RPMI7951 (cell line): ENCODE results near the gene KLRF1. TPM values are rescaled to one million over a fixed set of nuclear protein-coding genes. Genes with fewer than 3 reads are reported as not detected.
A peak's percentile ranks its signal among the peaks of the same experiment; 100 is the strongest.

ENCODE experiments used
- DNase-seq: peaks from one replicate; pipeline ENCODE4 v3.0.0-alpha.2; 2012; ENCODE audit warnings: low read depth
- total RNA-seq: library from RNA; depleted of rRNA; stranded (reverse); fragments of >200 nt; shearing (Covaris generic); gene quantifications from 2 replicates; pipeline ENCODE4 v1.2.3, GENCODE V29; 2014

KLRF1 gene
- total RNA-seq, 1 experiment from 2014 or later: not detected

DNA sequence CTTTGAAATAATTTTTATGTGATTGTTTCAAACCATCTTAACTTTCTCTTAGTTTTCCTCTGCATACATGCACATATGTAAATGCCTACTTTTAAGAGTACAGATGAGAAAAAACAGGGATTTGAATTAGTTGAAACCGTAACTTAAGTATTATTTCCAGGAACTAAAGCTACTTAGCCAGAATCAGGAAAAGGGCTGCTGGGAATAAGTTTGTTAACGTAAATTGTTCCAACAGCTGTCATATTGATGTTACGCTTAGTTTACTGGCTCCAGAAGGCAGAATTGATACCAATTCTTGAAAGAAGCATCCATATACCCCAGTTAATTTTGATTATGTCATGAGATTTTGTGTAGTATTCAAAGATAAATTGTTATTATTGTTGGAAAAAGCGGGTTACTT, 17.9 kb upstream of the KLRF1 start:
- no peak for DNase-seq

GRCh38 chr12:9809866-9810265, 17.4 kb upstream of the KLRF1 start:
- DNase-seq: no peak

DNA sequence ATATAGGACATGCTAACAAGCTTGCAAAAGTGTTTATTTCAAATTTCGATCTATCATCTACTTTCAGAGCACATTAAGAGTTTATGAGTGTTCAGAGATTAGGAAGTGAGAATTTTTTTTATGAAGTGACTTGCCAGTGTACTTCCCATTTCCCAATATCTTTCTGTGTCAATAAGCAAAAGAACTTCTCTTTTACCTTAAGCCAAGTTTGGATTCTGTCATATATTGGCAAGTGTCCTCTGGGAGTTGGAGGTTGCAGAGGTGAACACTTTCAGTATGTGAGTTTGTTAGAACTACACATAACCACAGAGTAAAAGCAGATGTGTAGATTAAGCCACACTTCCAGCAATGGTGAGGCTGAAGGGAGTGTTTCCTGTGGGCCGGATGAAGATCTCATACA, 16.6 kb upstream of the KLRF1 start:
- DNase-seq: no peak

DNA sequence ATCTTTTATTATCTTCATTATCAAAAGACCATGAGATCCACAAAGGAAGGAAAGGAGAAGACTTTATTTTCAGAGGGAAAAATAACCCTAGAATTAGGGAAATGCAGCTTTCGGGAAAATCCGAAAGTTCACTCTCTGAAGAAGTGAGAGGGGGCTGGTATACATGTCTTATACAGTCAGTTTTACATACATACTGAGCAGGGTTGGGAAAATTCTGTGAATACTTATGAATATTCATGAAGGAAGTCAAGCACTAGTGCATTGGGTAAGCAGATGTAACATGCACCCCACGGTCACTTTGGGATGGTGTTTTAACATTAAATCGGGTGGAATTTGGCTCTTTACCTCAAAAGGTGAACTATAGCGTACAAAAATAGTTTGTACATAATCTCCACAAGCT, 15.7 kb upstream of the KLRF1 start:
- no peak for DNase-seq

GRCh38 chr12:9813821-9814798, 13.2 kb upstream of the KLRF1 start:
- peak; percentile 44 for DNase-seq

DNA sequence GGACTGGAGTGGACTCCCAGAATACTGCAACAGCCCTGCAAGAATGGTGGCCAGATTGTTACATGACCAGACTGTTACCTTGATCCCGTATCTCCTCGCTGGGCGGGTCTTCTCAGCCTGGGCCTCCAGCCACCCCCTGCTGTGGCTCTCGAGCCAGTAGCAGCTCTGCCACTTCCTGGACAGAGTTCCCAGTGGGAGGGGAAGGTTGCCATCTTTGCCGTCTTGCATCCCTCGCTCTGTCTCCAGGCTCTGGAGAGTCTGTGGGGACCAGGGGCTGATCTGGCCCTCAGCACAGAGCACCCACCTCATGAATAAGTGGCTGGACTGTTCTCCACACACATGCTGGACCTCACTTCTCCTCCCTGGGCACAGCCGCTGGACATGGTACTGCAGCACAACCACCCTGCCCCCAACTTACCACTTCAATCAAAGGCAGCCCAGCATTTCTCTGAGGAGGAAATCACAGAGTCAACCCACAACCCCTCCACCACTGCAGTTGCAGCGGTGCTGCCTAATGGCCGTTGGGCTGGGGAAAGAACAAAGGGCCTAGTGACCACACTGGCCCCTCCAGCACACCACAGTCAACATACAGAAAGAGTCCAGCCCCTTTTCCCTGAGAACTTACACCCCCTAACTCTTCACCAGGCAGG, 6.9 kb upstream of the KLRF1 start:
- DNase-seq: no peak

DNA sequence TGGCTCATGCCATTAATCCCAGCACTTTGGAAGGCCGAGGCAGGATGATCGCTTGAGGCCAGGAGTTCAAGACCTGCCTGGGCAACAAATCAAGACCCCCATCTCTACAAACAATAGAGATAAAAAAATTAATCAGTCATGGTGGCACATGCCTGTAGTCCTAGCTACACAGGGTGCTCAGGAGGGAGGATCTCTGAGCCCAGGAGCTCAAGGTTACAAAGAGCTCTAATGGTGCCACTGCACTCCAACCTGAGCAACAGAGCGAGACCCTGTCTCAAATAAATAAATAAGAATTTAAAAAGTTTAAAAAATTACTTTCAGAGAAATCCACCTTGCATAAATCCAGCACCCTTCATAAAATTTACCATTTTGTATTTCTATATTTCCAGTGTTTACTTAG, 2.2 kb downstream of the KLRF1 start:
- DNase-seq: no peak

DNA sequence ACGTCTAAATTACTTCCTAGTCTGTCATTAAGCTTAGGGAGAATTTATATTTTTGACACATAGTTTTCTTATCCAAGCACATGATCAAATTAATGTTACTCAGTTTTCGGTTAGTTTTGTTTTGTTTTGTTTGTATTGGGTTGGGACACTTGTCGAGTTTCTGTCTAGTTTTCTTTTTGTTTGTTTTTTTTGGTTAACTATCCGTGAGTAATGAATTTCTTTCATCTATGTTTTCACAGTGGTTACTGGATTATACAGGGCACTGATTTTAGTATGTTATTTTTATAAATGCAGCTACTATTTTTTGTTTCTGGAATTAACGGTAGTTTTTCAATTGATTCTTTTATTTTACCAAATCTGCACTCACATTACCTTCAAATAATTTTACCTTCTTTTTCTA, 2.7 kb downstream of the KLRF1 start:
- no peak for DNase-seq

DNA sequence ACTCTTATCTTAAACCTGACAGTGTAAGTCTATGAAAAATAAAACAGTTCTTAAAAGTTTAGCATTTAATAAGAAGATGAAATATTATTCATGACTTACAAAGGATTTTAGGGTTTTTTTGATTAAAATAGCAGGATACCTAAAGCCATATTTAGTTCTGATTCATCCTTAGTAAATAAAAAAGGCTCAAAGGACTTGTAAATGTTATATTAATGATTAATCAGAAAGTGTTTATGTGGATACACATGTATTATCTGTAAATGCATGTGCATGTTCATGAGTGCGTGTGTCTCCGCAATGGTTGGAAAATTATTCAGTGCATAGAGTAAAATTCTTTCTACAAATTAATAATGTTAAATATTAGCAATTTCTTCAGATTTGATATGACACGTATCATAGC, 4.4 kb downstream of the KLRF1 start:
- DNase-seq: no peak

DNA sequence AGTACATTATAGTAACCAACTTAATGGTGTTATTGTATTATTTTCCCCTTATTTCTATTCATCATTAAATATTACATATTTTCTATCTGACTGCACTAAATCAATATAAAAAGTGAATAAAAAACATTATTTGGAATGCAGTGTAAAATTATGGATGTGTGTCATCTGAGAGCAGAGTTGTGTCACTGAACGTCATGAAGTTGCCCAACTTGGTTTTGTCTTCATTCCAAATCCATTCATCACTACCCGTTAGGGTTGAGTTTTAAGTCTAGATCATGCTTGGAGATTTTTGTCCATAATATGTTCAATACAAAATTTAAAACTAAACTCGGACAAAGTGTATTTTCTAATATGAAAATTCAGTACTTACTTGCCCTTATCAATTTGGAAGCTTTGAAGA, 16.1 kb downstream of the KLRF1 start:
- DNase-seq: no peak

GRCh38 chr12:9848899-9849298, 21.6 kb downstream of the KLRF1 start:
- no peak for DNase-seq

GRCh38 chr12:9851050-9851449, 23.8 kb downstream of the KLRF1 start:
- no peak for DNase-seq

GRCh38 chr12:9851927-9852326, 24.6 kb downstream of the KLRF1 start:
- DNase-seq: no peak

GRCh38 chr12:9856151-9856550, 28.9 kb downstream of the KLRF1 start:
- no peak for DNase-seq

GRCh38 chr12:9856894-9857293, 29.6 kb downstream of the KLRF1 start:
- DNase-seq: no peak

GRCh38 chr12:9858135-9858534, 30.9 kb downstream of the KLRF1 start:
- no peak for DNase-seq

GRCh38 chr12:9864913-9865675, 37.8 kb downstream of the KLRF1 start:
- no peak for DNase-seq

DNA sequence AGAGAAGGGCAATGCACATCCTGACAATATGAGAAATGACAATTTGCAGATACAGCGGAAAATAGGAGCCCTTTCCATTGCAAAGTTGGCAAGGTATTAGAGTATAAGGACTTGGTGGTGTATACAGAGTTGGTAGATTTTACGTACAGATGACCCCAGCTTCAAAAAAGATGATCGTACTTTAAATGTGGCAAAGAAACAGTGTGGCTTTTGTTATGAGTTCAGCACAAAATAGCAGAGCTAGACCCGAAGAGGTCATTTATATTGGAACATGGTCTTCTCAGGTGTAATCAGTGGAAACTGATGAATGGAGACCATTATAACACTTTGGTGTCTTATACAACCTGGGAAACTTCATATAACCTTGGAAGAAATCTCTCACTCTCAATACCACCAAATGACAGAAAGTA, 39.6 kb downstream of the KLRF1 start:
- no peak for DNase-seq

- DNase-seq: no peak
These were observed 40.2 kb downstream of the KLRF1 start for GRCh38 chr12:9867531-9867930.

- peak; percentile 31 for DNase-seq
These were observed 41.1 kb downstream of the KLRF1 start for GRCh38 chr12:9868311-9868801.

- DNase-seq: no peak
These were observed 41.6 kb downstream of the KLRF1 start for GRCh38 chr12:9868951-9869306.
